HepG2 (cell line): ENCODE results near the gene CAMK4. TPM values are rescaled to one million over a fixed set of nuclear protein-coding genes. Genes with fewer than 3 reads are reported as not detected.
A peak's percentile ranks its signal among the peaks of the same experiment; 100 is the strongest.

Experiments used
- BORCS8-MEF2B ChIP-seq: sonication (generic); formaldehyde crosslinking; IDR thresholded peaks from 2 replicates; pipeline ENCODE4 v1.8.0; 2022; ENCODE audit warnings: mild to moderate bottlenecking, missing genetic modification reagents
- CBX2 ChIP-seq, 2 experiments: fragments of 200-600 bp in 1 of 2; sonication (generic); formaldehyde crosslinking in 1 of 2; IDR thresholded peaks; 2 replicates each; pipeline versions ENCODE4 v1.7.0 to v1.8.1; 2018 to 2022; ENCODE audit warnings: low read depth in 2 of 2, low read length in 1 of 2, mild to moderate bottlenecking in 1 of 2, missing genetic modification reagents in 1 of 2
- FOXA1 ChIP-seq, 2 experiments: fragments of 450-650 bp in 1 of 2; sonication (generic) in 1 of 2; formaldehyde crosslinking in 1 of 2; IDR thresholded peaks; 2 replicates each; pipeline versions ENCODE4 v1.4.0 to v1.6.1; 2016 to 2020; ENCODE audit warnings: missing genetic modification reagents in 1 of 2
- FOXA3 ChIP-seq: IDR thresholded peaks from 2 replicates; pipeline ENCODE4 v1.6.1; 2016; ENCODE audit warnings: missing genetic modification reagents, missing compliant biosample characterization
- FOXJ3 ChIP-seq: sonication (generic); formaldehyde crosslinking; IDR thresholded peaks from 2 replicates; pipeline ENCODE4 v1.4.0; 2020; ENCODE audit warnings: missing genetic modification reagents, mild to moderate bottlenecking, borderline replicate concordance
- MEIS2 ChIP-seq: sonication (generic); formaldehyde crosslinking; IDR thresholded peaks from 2 replicates; pipeline ENCODE4 v1.9.0; 2021; ENCODE audit warnings: mild to moderate bottlenecking, missing genetic modification reagents
- NCOA2 ChIP-seq: sonication (generic); formaldehyde crosslinking; IDR thresholded peaks from 2 replicates; pipeline ENCODE4 v1.8.0; 2022; ENCODE audit warnings: inconsistent platforms
- ZFP36L2 ChIP-seq: sonication (generic); formaldehyde crosslinking; IDR thresholded peaks from 2 replicates; pipeline ENCODE4 v1.4.0; 2020; ENCODE audit warnings: missing genetic modification reagents
- ZNF547 ChIP-seq: sonication (generic); formaldehyde crosslinking; IDR thresholded peaks from 2 replicates; pipeline ENCODE4 v1.5.1; 2020; ENCODE audit warnings: mild to moderate bottlenecking, missing genetic modification reagents
- ZNF713 ChIP-seq: sonication (generic); formaldehyde crosslinking; IDR thresholded peaks from 2 replicates; pipeline ENCODE4 v1.4.0; 2020; ENCODE audit warnings: mild to moderate bottlenecking, missing genetic modification reagents
- polyA plus RNA-seq, 8 experiments: library from polyadenylated mRNA; depleted of rRNA in 3 of 8; stranded (reverse) in 7 of 8; unstranded in 1 of 8; fragments of >200 nt; fragmentation: Illumina TruSeq in 4 of 8; extraction: Trizol in 4 of 8; gene quantifications; 2 replicates each; pipeline versions ENCODE4 v1.2.1 to v1.2.3, GENCODE V29; 2011 to 2016; ENCODE audit warnings: low read depth in 4 of 8, missing spikeins in 1 of 8, mixed read lengths in 1 of 8; ENCODE audit not compliant: insufficient read depth in 1 of 8
- total RNA-seq, 5 experiments: library from RNA; depleted of rRNA; stranded (reverse); fragments of >200 nt; fragmentation: Illumina TruSeq; extraction: Trizol; gene quantifications; 2 replicates each; pipeline ENCODE4 v1.2.3, GENCODE V29; 2016; ENCODE audit warnings: low read depth in 1 of 5
- TF ChIP-seq, protein P1 (sequence below): IDR thresholded peaks from 2 replicates; pipeline ENCODE4 v1.6.1; 2016; ENCODE audit warnings: low read depth, missing genetic modification reagents, missing compliant biosample characterization
- TF ChIP-seq, protein P2 (sequence below): sonication (generic); formaldehyde crosslinking; conservative IDR thresholded peaks from 2 replicates; pipeline ENCODE4 v1.5.0; 2020; ENCODE audit warnings: missing genetic modification reagents
- TF ChIP-seq, protein P3 (sequence below): sonication (generic); formaldehyde crosslinking; IDR thresholded peaks from 2 replicates; pipeline ENCODE4 v1.9.0; 2022; ENCODE audit warnings: low read depth, missing genetic modification reagents
- TF ChIP-seq, protein P4 (sequence below): sonication (generic); formaldehyde crosslinking; IDR thresholded peaks from 2 replicates; pipeline ENCODE4; 2020; ENCODE audit warnings: missing genetic modification reagents, mild to moderate bottlenecking, borderline replicate concordance

The CAMK4 gene
- total and polyA plus RNA-seq, 2 of the 13 experiments (the other 11 are each of a cell fraction or from before 2014, with no cell fraction given), result not detected

DNA sequence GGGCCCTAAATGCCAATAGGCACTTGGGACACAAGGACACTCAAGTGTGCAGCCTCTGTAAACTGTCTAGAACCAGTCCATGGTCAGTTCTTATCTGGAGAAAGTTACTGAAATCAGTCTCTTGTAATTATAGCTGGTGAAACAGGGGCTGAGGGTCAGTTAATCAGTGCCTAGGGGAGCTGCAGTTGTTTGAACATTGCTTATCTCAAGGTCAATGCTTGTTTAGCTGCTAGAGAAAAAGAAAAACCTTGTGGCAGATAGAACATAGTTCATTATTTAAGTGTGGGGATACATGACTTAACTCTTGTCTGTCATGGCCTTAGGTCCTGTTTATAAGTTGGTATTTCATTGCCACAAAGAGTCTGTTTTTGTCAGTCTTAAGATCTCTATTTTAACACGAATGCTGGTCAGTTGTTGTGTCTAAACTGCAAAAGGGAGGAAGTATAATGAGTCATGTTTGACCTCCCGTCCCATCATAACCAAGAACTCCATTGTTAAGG is 180.1 kb downstream of the CAMK4 start (continued):
- TF ChIP-seq, protein P1, sequence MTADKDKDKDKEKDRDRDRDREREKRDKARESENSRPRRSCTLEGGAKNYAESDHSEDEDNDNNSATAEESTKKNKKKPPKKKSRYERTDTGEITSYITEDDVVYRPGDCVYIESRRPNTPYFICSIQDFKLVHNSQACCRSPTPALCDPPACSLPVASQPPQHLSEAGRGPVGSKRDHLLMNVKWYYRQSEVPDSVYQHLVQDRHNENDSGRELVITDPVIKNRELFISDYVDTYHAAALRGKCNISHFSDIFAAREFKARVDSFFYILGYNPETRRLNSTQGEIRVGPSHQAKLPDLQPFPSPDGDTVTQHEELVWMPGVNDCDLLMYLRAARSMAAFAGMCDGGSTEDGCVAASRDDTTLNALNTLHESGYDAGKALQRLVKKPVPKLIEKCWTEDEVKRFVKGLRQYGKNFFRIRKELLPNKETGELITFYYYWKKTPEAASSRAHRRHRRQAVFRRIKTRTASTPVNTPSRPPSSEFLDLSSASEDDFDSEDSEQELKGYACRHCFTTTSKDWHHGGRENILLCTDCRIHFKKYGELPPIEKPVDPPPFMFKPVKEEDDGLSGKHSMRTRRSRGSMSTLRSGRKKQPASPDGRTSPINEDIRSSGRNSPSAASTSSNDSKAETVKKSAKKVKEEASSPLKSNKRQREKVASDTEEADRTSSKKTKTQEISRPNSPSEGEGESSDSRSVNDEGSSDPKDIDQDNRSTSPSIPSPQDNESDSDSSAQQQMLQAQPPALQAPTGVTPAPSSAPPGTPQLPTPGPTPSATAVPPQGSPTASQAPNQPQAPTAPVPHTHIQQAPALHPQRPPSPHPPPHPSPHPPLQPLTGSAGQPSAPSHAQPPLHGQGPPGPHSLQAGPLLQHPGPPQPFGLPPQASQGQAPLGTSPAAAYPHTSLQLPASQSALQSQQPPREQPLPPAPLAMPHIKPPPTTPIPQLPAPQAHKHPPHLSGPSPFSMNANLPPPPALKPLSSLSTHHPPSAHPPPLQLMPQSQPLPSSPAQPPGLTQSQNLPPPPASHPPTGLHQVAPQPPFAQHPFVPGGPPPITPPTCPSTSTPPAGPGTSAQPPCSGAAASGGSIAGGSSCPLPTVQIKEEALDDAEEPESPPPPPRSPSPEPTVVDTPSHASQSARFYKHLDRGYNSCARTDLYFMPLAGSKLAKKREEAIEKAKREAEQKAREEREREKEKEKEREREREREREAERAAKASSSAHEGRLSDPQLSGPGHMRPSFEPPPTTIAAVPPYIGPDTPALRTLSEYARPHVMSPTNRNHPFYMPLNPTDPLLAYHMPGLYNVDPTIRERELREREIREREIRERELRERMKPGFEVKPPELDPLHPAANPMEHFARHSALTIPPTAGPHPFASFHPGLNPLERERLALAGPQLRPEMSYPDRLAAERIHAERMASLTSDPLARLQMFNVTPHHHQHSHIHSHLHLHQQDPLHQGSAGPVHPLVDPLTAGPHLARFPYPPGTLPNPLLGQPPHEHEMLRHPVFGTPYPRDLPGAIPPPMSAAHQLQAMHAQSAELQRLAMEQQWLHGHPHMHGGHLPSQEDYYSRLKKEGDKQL (CRISPR knock-in tag), result 0 out of 2 replicates have a peak, but pooled peaks have one; percentile 26
- TF ChIP-seq BORCS8-MEF2B (CRISPR knock-in tag) (no peak), CBX2 (IDR thresholded peaks at IDR 0.05; ENCODE audit: low read depth, low read length) (no peak), CBX2 (CRISPR knock-in tag; IDR thresholded peaks at IDR 0.05; ENCODE audit: low read depth) (no peak), FOXJ3 (CRISPR knock-in tag) (peak; percentile 87; the same call in 1 of the 2 replicates), FOXA1 (IDR thresholded peaks at IDR 0.05) (no peak), FOXA1 (CRISPR knock-in tag; IDR thresholded peaks at IDR 0.05) (peak; percentile 56), NCOA2 (CRISPR knock-in tag) (peak; percentile 75), ZNF547 (CRISPR knock-in tag) (no peak), MEIS2 (CRISPR knock-in tag) (no peak), ZFP36L2 (CRISPR knock-in tag) (no peak), FOXA3 (CRISPR knock-in tag) (peak; percentile 77), ZNF713 (CRISPR knock-in tag) (no peak)
- TF ChIP-seq, protein P2, sequence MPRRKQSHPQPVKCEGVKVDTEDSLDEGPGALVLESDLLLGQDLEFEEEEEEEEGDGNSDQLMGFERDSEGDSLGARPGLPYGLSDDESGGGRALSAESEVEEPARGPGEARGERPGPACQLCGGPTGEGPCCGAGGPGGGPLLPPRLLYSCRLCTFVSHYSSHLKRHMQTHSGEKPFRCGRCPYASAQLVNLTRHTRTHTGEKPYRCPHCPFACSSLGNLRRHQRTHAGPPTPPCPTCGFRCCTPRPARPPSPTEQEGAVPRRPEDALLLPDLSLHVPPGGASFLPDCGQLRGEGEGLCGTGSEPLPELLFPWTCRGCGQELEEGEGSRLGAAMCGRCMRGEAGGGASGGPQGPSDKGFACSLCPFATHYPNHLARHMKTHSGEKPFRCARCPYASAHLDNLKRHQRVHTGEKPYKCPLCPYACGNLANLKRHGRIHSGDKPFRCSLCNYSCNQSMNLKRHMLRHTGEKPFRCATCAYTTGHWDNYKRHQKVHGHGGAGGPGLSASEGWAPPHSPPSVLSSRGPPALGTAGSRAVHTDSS (CRISPR knock-in tag), result no peak
- TF ChIP-seq, protein P3, sequence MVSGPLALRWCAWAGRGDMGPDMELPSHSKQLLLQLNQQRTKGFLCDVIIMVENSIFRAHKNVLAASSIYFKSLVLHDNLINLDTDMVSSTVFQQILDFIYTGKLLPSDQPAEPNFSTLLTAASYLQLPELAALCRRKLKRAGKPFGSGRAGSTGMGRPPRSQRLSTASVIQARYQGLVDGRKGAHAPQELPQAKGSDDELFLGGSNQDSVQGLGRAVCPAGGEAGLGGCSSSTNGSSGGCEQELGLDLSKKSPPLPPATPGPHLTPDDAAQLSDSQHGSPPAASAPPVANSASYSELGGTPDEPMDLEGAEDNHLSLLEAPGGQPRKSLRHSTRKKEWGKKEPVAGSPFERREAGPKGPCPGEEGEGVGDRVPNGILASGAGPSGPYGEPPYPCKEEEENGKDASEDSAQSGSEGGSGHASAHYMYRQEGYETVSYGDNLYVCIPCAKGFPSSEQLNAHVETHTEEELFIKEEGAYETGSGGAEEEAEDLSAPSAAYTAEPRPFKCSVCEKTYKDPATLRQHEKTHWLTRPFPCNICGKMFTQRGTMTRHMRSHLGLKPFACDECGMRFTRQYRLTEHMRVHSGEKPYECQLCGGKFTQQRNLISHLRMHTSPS, result no peak
- TF ChIP-seq, protein P4, sequence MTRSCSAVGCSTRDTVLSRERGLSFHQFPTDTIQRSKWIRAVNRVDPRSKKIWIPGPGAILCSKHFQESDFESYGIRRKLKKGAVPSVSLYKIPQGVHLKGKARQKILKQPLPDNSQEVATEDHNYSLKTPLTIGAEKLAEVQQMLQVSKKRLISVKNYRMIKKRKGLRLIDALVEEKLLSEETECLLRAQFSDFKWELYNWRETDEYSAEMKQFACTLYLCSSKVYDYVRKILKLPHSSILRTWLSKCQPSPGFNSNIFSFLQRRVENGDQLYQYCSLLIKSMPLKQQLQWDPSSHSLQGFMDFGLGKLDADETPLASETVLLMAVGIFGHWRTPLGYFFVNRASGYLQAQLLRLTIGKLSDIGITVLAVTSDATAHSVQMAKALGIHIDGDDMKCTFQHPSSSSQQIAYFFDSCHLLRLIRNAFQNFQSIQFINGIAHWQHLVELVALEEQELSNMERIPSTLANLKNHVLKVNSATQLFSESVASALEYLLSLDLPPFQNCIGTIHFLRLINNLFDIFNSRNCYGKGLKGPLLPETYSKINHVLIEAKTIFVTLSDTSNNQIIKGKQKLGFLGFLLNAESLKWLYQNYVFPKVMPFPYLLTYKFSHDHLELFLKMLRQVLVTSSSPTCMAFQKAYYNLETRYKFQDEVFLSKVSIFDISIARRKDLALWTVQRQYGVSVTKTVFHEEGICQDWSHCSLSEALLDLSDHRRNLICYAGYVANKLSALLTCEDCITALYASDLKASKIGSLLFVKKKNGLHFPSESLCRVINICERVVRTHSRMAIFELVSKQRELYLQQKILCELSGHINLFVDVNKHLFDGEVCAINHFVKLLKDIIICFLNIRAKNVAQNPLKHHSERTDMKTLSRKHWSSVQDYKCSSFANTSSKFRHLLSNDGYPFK (CRISPR knock-in tag), result no peak
